Liver (tissue), 9 donors: Measurements from ENCODE around the gene REG3A. TPM values are rescaled to one million over a fixed set of nuclear protein-coding genes. Genes with fewer than 3 reads are reported as not detected.

Source experiments
- DNase-seq: peaks from one replicate; pipeline ENCODE4 v3.0.0-alpha.2; 2017; ENCODE audit warnings: low spot score
- H3K27ac ChIP-seq, 2 donors: one replicate each; pipeline ENCODE4 v1.7.0; 2013; ENCODE audit warnings: inconsistent platforms in 2 of 2, low read length in 2 of 2, control low read depth in 1 of 2, low read depth in 1 of 2, mild to moderate bottlenecking in 1 of 2
- H3K27me3 ChIP-seq, 4 donors: one replicate each; pipeline versions ENCODE4 v1.6.1 to v1.7.0; 2013; ENCODE audit warnings: low read length in 3 of 4, inconsistent platforms in 1 of 4, mild to moderate bottlenecking in 1 of 4, moderate library complexity in 1 of 4; ENCODE audit not compliant: control insufficient read depth in 4 of 4, insufficient read depth in 4 of 4
- H3K36me3 ChIP-seq, 4 donors: one replicate each; pipeline versions ENCODE4 v1.6.1 to v1.7.0; 2013; ENCODE audit warnings: low read length in 3 of 4, mild to moderate bottlenecking in 3 of 4, low read depth in 1 of 4, moderate library complexity in 1 of 4; ENCODE audit not compliant: control insufficient read depth in 4 of 4, insufficient read depth in 3 of 4
- H3K4me1 ChIP-seq, 4 donors: one replicate each; pipeline versions ENCODE4 v1.6.1 to v1.7.0; 2013; ENCODE audit warnings: low read length in 3 of 4, mild to moderate bottlenecking in 3 of 4, moderate library complexity in 1 of 4; ENCODE audit not compliant: control insufficient read depth in 4 of 4, insufficient read depth in 4 of 4
- H3K4me3 ChIP-seq, 3 donors: one replicate each; pipeline versions ENCODE4 v1.6.1 to v1.7.0; 2013; ENCODE audit warnings: low read length in 3 of 3, control low read depth in 1 of 3, low read depth in 1 of 3, mild to moderate bottlenecking in 1 of 3
- H3K9ac ChIP-seq, 2 donors: one replicate each; pipeline ENCODE4 v1.7.0; 2013; ENCODE audit warnings: low read length in 2 of 2, mild to moderate bottlenecking in 2 of 2, moderate library complexity in 2 of 2, control low read depth in 1 of 2, low read depth in 1 of 2
- H3K9me3 ChIP-seq, 4 donors: one replicate each; pipeline versions ENCODE4 v1.6.1 to v1.7.0; 2013; ENCODE audit warnings: low read length in 3 of 4; ENCODE audit not compliant: control insufficient read depth in 4 of 4
- ATF3 ChIP-seq: IDR thresholded peaks from 2 replicates; pipeline ENCODE4 v1.6.1; 2016; ENCODE audit warnings: antibody characterized with exemption
- CTCF ChIP-seq: fragments of 150-350 bp; IDR thresholded peaks from 2 replicates; pipeline ENCODE4 v1.5.1; 2017; ENCODE audit warnings: improper control_type of control experiment, low read depth, low read length; ENCODE audit not compliant: missing input control
- EGR1 ChIP-seq, 2 donors: IDR thresholded peaks; 2 replicates each; pipeline ENCODE4 v1.6.1; 2016 to 2018; ENCODE audit warnings: antibody characterized with exemption in 2 of 2, low read depth in 2 of 2
- FOXA1 ChIP-seq: IDR thresholded peaks from 2 replicates; pipeline ENCODE4 v1.6.1; 2016; ENCODE audit warnings: antibody characterized with exemption
- FOXA2 ChIP-seq: IDR thresholded peaks from 2 replicates; pipeline ENCODE4 v1.6.1; 2016; ENCODE audit warnings: antibody characterized with exemption
- GABPA ChIP-seq, 2 donors: IDR thresholded peaks in 1 of 2; conservative IDR thresholded peaks in 1 of 2; 2 replicates each; pipeline ENCODE4 v1.6.1; 2016; ENCODE audit warnings: antibody characterized with exemption in 2 of 2, mild to moderate bottlenecking in 1 of 2, moderate library complexity in 1 of 2
- HNF4A ChIP-seq, 2 donors: conservative IDR thresholded peaks; 2 replicates each; pipeline ENCODE4 v1.6.1; 2016; ENCODE audit warnings: antibody characterized with exemption in 2 of 2, mild to moderate bottlenecking in 2 of 2
- JUND ChIP-seq, 2 donors: IDR thresholded peaks; 2 replicates each; pipeline ENCODE4 v1.6.1; 2016; ENCODE audit warnings: antibody characterized with exemption in 2 of 2
- MAX ChIP-seq: IDR thresholded peaks from 2 replicates; pipeline ENCODE4 v1.6.1; 2016; ENCODE audit warnings: antibody characterized with exemption
- NR2F2 ChIP-seq: IDR thresholded peaks from 2 replicates; pipeline ENCODE4 v1.6.1; 2016; ENCODE audit warnings: antibody characterized with exemption
- RAD21 ChIP-seq, 2 donors: IDR thresholded peaks; 2 replicates each; pipeline ENCODE4 v1.6.1; 2016; ENCODE audit warnings: antibody characterized with exemption in 2 of 2, mild to moderate bottlenecking in 2 of 2
- REST ChIP-seq: IDR thresholded peaks from 2 replicates; pipeline ENCODE4 v1.6.1; 2016; ENCODE audit warnings: antibody characterized with exemption, mild to moderate bottlenecking
- RXRA ChIP-seq, 2 donors: IDR thresholded peaks; 2 replicates each; pipeline ENCODE4 v1.6.1; 2017 to 2018; ENCODE audit warnings: antibody characterized with exemption in 2 of 2, mild to moderate bottlenecking in 1 of 2
- SP1 ChIP-seq: IDR thresholded peaks from 2 replicates; pipeline ENCODE4 v1.6.1; 2018; ENCODE audit warnings: antibody characterized with exemption, mild to moderate bottlenecking
- TAF1 ChIP-seq: conservative IDR thresholded peaks from 2 replicates; pipeline ENCODE4 v1.6.1; 2016; ENCODE audit warnings: antibody characterized with exemption, mild to moderate bottlenecking
- YY1 ChIP-seq: IDR thresholded peaks from 2 replicates; pipeline ENCODE4 v1.6.1; 2016; ENCODE audit warnings: antibody characterized with exemption, mild to moderate bottlenecking
- WGBS: extraction: QIAGEN DNeasy Blood & Tissue Kit; methylation state at CpG from one replicate; pipeline ENCODE4 v1.1.7; 2013; 5-methylcytosine and 5-hydroxymethylcytosine counted together
- polyA plus RNA-seq, 2 donors: library from polyadenylated mRNA; stranded (reverse) in 1 of 2; unstranded in 1 of 2; fragments of 200-250 nt in 1 of 2; fragments of >200 nt in 1 of 2; fragmentation: Nextera tagmentation in 1 of 2; extraction: Ambion mirVana in 1 of 2; gene quantifications; one replicate each; pipeline versions ENCODE4 v1.2.1 to v1.2.3, GENCODE V29; 2013 to 2015
- total RNA-seq, 2 donors: library from RNA; depleted of rRNA; stranded (reverse); fragments of >200 nt; gene quantifications; one replicate each; pipeline ENCODE4 v1.2.3, GENCODE V29; 2014
- donor health status: healthy.
- donor health status: healthy.
- donor health status: healthy.
- donor health status: healthy.
- donor health status: healthy.

REG3A gene
- total and polyA plus RNA-seq, 4 donors = 0.15 TPM; not detected in 3

- Histone ChIP-seq H3K36me3 (no peaks in the 10 kb centered on the region), H3K9me3 (peaks cover 0 to 5% (median 1%) of the 10 kb centered on the region in 4 donors)
- TF ChIP-seq RAD21 (IDR thresholded peaks at IDR 0.05) (no peak), YY1 (no peak), JUND (IDR thresholded peaks at IDR 0.05) (no peak), RXRA (IDR thresholded peaks at IDR 0.05) (no peak), MAX (no peak), CTCF (no peak), TAF1 (no peak), FOXA1 (no peak), HNF4A (conservative IDR thresholded peaks at IDR 0.05) (no peak), NR2F2 (no peak), FOXA2 (no peak), EGR1 (IDR thresholded peaks at IDR 0.05; ENCODE audit: low read depth in 2 of 2) (no peak)
Observed at GRCh38 chr2:79180092-79180491, 20.5 kb upstream of the REG3A start.

GRCh38 chr2:79179036-79179435 is 19.5 kb upstream of the REG3A start:
- no peaks in the 10 kb centered on the region for H3K4me1 ChIP-seq
- H3K9ac ChIP-seq = no peak overlapping the region
- no peak overlapping the region for H3K4me3 ChIP-seq
- H3K36me3 ChIP-seq = no peaks in the 10 kb centered on the region
- 69% methylated on average over 4 of the region's 4 CpGs for WGBS
- TF ChIP-seq FOXA1 (no peak), YY1 (no peak), GABPA (IDR thresholded peaks at IDR 0.05 in 1 of 2, conservative IDR thresholded peaks at IDR 0.05 in 1 of 2) (no peak), ATF3 (no peak), REST (no peak), CTCF (no peak), FOXA2 (no peak), EGR1 (IDR thresholded peaks at IDR 0.05; ENCODE audit: low read depth in 2 of 2) (no peak), HNF4A (conservative IDR thresholded peaks at IDR 0.05) (no peak), RXRA (IDR thresholded peaks at IDR 0.05) (no peak), RAD21 (IDR thresholded peaks at IDR 0.05) (no peak), JUND (IDR thresholded peaks at IDR 0.05) (no peak), SP1 (no peak)
- H3K27ac ChIP-seq = no peak overlapping the region
- no peaks in the 10 kb centered on the region for H3K27me3 ChIP-seq
- peaks cover 0 to 5% (median 1%) of the 10 kb centered on the region in 4 donors for H3K9me3 ChIP-seq
- no peak for DNase-seq

More at GRCh38 chr2:79180092-79180491, 20.5 kb upstream of the REG3A start:
- no peaks in the 10 kb centered on the region for H3K4me1 ChIP-seq
- no peak overlapping the region for H3K27ac ChIP-seq
- WGBS = 73% methylated on average over 2 of the region's 2 CpGs
- no peak overlapping the region for H3K4me3 ChIP-seq
- no peaks in the 10 kb centered on the region for H3K27me3 ChIP-seq
- no peak for DNase-seq
- no peak overlapping the region for H3K9ac ChIP-seq
